NCI-H2029 treated with DMSO at 0.1 percent for 48 hours (cell line): ENCODE data around the gene NEO1.

Experiments used
- DNase-seq: peaks from one replicate; lab custom pipeline; 2025; lab: John Stamatoyannopoulos, UW

Gene NEO1, protein sequence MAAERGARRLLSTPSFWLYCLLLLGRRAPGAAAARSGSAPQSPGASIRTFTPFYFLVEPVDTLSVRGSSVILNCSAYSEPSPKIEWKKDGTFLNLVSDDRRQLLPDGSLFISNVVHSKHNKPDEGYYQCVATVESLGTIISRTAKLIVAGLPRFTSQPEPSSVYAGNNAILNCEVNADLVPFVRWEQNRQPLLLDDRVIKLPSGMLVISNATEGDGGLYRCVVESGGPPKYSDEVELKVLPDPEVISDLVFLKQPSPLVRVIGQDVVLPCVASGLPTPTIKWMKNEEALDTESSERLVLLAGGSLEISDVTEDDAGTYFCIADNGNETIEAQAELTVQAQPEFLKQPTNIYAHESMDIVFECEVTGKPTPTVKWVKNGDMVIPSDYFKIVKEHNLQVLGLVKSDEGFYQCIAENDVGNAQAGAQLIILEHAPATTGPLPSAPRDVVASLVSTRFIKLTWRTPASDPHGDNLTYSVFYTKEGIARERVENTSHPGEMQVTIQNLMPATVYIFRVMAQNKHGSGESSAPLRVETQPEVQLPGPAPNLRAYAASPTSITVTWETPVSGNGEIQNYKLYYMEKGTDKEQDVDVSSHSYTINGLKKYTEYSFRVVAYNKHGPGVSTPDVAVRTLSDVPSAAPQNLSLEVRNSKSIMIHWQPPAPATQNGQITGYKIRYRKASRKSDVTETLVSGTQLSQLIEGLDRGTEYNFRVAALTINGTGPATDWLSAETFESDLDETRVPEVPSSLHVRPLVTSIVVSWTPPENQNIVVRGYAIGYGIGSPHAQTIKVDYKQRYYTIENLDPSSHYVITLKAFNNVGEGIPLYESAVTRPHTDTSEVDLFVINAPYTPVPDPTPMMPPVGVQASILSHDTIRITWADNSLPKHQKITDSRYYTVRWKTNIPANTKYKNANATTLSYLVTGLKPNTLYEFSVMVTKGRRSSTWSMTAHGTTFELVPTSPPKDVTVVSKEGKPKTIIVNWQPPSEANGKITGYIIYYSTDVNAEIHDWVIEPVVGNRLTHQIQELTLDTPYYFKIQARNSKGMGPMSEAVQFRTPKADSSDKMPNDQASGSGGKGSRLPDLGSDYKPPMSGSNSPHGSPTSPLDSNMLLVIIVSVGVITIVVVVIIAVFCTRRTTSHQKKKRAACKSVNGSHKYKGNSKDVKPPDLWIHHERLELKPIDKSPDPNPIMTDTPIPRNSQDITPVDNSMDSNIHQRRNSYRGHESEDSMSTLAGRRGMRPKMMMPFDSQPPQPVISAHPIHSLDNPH (N-terminal part only)

GRCh38 chr15:73051807-73052652 lies at the start of gene NEO1:
TSS of gene NEO1 (plus strand) at chr15:73052463. CDS start at chr15:73052676, 213 bp downstream.
- DNase-seq = peak; percentile 36

DNA sequence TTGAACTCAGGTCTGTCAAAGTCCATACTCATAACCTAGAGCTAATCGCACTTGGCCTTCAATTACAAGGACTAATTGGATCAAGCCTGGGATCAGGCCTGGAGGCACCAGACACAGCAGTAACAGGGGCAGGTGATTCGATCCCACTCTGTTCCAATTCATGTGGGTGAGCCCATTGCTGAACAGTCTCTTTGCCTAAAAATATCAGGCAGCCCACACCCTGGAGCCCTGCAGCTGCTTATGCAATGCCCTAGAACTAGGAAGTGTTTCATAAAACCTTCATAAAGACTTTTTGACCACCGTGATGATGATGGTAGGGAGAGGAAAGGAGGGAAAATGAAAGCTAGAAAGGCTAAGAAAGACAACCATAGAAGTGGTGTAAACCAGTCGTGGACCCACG lies 47.8 kb upstream of the NEO1 start:
- no peak for DNase-seq

- DNase-seq = no peak
These were observed 47.2 kb upstream of the NEO1 start for GRCh38 chr15:73005032-73005431.

DNA sequence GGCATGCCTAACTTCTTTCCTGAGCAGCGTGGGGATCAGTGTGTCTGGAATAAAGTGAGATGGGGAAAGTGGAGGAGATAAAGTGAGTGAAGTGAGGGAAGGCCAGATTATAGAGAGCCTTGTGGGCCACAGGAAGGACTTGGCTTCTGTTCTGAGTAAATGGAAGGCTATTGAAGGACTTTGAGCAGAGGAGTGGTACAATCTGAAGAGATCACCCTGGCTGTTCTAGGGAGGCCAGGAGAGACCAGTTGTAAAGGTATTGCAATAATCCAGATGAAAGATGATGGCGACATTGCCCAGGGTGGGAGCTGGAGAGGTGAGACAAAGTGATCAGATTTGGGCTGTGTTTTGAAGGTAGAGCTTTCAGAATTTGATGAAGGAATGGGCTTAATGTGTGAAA lies 46.8 kb upstream of the NEO1 start:
- DNase-seq = no peak

GRCh38 chr15:73006523-73006922 lies 45.7 kb upstream of the NEO1 start:
- no peak for DNase-seq

DNA sequence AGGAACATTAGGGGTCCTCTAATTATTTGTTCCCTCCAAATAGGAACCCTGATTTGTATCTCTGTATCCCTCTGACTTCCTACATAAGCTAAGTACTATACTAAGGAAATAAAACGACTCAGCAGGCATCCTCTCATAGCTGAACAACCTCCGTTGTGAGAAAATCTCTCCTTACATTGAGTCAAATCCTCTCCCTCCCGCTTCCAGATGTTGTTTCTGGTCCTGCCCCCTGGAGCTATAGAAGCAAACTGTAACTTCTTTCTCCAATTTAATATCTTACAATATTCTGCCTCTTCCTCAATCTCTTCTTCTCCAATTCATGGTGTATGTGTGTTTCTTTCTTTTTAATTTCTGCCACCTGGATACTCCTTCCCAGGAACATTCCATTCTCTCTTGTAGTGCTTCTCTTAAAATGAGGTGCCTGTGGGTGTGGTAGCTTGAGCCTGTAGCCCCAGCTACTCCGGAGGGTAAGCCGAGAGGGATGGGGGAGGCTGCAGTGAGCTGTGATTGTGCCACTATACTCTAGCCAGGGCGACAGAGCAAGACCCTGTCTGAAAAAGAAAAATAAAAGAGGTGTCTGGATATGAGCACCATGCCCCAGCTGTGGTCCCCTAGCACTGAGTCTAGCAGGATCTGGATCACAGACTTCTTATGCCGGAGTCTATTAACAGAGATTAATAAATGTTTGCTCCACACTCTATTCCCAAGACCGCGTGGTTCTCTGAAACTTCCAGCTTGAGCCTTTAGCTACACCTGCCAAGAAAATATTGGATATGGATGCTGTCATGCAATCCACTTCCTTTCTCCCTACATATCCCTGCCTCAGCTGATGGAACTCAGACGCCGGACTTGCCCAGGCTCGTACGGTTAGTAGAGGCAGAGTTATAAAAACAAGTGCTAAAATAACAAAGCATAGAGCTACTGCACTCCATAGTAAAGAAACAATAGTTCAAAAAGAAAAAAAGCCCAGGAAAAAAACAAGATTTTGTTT lies 42.9 kb upstream of the NEO1 start:
- DNase-seq = no peak

DNA sequence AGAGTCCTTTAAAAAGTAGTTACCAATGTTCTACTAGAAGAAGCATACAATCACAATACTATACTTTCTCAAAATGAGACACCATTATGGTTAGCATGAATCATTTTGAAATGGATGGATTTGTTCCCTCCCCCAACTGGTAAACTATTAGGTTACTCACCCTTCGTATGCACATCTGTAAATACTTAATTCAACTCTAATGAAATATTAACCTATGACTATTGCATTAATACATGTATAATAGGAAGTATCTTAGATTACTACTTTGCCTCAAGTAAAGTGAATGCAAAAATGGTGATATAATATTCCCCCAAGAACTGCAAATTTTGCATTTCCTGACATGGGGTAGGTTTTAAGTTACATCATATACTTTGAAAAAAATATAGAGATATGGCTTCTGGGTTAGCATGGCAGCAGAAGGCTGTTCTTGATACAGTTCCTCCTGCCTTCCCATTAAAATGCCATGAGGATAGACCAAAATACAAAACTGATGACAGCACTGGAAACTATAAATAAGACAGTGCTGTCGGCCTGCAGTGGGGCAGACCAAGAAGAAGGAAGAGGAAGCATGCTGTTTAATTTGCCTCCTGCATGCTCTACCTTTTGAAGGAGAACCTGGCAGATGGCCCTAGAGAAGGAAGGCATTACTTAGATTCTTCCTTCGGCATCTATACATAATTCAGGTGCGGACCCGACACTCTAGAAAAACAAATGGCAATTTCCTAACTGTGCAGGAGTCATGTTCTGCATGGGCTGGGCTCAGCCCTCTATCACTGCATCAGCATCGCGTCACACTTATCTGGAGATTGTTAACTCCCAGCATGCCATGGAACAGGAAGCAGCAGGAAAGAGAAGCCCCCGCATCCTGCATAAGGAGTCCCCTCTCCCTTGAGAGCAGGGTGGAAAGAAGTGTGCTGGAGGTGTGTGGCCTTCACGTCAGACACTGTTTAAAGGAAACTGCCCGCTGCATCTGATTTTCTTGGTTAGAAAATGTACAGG lies 41.8 kb upstream of the NEO1 start:
- no peak for DNase-seq

GRCh38 chr15:73014904-73015303 lies 37.4 kb upstream of the NEO1 start:
- no peak for DNase-seq

DNA sequence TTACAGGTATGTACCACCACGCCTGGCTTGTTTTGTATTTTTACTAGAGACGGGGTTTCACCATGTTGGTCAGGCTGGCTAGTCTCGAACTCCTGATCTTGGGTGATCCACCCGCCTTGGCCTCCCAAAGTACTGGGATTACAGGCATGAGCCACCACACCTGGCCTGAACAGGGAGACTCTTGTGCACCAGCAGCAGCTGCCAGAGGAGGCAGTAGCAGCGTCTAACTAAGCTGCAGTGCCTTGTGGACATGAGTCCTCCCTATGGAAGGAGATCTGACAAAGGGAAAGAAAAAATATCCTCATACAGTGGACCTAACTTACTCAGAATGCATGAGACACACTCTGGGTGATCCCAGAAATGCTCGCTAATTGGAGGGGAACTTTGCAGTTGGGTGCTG lies 36.8 kb upstream of the NEO1 start:
- DNase-seq = no peak

DNA sequence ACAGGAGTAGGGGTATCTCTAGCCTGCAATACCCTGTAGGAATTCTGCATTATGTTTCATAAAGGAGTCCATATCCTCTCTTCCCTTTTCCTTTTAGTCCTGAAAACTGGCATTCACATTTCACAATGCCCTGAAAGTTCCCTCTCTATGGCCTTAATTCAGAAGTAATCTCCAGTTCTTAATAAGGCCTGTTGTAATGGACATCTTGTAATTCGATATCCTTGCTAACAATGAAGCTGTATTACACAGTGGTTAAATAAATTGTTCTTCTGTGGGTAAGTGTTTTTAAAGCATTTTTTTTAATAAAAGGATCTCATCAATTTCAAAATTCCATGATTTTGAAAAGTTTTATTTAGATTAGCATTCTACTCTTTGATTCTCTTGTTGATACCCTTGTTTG lies 34.3 kb upstream of the NEO1 start:
- no peak for DNase-seq

DNA sequence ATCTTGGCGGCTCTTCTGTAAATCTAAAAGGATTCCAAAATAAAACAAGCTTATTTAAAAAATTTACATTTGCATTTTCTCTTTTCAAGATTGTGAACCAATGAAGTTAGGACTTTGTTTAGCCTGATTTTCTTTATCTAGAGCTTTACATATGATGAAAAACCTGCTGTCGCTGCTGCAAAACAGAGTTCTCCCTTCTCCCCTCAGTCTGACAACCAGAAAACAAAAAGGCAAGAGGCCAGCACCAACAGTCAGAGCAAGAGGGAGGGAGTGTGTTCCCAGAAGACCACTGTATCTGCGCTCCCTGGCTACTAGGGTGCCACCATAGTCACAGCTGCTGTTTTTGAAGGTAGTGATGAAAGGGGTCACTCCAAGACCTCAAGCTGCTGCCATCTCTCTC lies 33.1 kb upstream of the NEO1 start:
- no peak for DNase-seq

GRCh38 chr15:73019601-73020146 lies 32.6 kb upstream of the NEO1 start:
- DNase-seq = no peak

DNA sequence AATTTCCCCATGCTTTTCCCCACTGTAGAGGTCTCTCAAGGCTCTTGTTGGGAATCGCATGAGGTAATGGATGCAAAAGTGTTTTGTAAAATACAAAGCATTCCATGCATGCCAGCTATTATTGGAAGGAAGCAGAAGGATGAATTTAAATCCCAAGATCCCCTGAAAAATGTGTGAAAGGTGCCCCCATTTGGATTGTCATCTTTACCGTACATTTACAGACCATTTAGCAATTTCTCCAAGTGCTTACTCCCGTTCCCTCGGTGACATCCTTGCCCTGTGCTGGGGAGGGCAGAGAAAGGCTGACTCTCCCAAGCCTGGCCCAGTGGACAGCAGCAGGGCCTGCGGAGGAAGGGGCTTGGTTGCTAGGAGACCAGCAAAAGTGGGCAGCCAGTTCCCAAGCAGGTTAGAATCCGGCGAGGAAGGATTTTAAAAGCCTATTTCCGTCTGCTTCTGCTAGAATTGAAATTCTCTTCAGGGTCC lies 31.1 kb upstream of the NEO1 start:
- DNase-seq = no peak

DNA sequence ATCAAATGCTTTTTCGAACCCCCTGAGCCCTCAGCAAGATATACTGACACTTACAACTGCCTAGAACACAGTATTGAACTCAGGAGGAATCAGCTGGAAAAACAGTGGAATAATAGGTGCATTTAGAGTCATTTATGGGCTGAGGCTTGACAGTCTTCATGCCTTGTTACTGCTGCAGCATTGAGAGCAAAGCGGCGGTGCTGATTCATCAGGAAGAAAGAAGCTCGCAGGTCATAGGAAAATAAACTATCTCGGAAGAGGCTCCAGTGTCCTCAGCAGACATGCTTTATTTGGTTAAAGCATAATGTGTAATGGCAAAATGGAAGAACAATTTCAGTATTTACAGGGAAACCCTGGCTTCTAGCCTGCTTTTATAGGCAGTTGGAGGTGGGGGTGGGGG lies 30.1 kb upstream of the NEO1 start:
- DNase-seq = no peak

DNA sequence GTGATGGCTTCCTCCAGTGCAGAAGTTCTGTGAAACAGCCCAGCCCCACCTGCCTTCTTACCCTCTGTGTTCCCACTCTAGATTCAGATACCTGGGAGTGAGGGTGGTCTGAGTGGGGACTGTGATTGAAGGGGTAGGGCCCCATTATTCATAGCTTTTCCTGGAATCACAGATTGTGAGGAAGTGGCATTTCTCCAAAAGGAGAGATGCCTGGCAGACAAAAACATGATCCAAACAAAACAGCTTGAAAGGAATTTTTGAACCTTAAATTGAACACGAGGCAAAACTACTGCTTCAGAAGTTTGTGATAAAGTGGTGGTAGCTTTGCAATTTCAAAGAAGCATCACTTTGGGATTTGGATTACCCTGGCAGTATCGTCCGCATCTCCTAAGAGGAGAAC lies 29.2 kb upstream of the NEO1 start:
- no peak for DNase-seq

GRCh38 chr15:73024168-73024567 lies 28.1 kb upstream of the NEO1 start:
- peak; percentile 65 for DNase-seq

GRCh38 chr15:73026511-73027054 lies 25.7 kb upstream of the NEO1 start:
- no peak for DNase-seq

- no peak for DNase-seq
These were observed 24.2 kb upstream of the NEO1 start for GRCh38 chr15:73028031-73028430.
